Amniotic epithelial cell (primary cell): ENCODE data around the gene VPS35.

Source experiments
- DNase-seq: peaks from one replicate; pipeline ENCODE4 v3.0.0-alpha.2; 2010; ENCODE audit warnings: low read depth

The VPS35 gene

DNA sequence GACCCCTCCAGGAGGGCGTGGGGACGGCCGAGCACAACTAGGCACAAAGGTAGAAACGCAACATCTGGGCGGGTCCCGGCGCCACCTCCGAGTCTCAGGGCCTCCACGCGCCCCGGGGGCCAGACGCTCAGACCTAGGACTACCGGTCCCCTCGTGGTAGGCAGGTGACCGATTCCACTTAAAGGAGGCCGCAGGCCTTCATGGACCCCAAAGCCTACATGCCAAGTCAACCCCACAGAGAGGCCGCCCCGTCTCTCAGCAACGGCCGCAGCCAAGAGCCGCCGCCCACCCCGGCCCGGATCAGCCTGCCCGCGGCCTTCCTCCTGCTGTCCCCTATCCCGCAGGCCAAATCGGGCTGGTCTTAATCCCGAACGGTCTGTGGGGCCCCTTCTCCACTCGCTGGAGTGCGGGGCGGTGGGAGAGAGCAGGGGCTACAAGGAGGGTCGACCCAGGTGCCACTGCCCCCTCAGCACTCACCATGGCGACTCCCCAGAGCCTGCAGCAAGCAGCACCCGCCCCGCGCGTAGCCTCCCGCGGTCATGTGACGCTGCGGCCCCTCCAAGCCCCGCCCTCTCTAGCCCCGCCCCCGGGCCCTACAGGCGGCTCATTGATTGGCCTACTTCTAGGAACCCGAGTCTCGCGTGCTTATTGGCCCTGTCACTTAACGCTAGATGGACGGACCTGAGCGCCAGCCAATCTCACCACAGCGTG, at the start of gene VPS35:
Gene VPS35, minus strand, starts transcription at position 525 of the 711 bp plus-strand sequence. Its CDS starts 45 bp downstream, at position 480.
- DNase-seq, result peak; percentile 97

DNA sequence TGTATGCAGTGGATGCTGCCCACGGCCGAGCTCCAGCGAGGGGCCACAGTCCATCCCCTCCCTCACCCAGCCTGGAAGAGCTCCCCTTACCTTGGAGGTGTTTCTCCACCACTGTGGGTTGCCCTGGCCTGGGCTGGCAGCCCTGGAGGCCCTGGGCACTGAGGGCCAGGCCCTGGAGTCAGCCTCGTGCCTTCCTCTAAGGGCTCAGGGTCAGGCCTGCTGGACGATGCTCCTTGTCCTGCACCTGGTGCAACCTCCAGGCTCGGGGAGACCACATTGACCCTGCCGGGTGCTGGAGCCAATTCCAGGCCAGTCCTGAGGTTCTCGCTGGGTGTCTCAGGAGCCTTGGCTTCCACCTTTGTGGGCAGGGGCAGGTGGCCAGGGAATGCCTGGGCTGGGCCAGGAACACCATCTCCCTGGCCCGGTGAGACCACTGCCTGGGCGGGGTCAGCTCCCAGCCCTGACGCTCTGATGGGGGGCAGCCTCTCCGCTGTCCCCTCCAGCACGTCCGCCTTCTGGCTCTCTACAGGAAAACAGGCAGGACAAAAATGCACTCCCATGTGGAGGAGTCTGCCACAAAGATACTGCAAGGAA, 48.7 kb upstream of the VPS35 start:
- DNase-seq, result no peak

DNA sequence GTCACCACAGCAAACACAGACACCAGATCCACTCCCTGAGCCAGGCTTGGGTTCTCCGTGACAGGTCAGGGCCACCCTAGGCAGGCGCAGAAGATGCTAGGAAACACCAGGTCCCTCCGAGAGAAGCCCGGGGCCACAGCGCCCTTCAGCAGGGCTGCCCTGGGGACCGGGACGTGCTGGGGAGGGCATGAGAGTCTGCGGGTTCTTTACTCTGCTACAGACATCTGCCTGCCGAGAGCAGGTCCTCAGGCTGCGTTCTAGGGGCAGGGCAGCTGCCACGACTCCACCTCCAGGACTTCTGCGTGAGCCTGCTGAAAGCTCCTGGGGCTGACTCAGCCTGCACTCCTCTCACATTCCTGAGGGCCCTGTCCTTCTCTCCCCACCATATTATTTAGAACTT, 47.7 kb upstream of the VPS35 start:
- peak; percentile 39 for DNase-seq

GRCh38 chr16:46733319-46733830, 44.4 kb upstream of the VPS35 start:
- DNase-seq, result no peak

DNA sequence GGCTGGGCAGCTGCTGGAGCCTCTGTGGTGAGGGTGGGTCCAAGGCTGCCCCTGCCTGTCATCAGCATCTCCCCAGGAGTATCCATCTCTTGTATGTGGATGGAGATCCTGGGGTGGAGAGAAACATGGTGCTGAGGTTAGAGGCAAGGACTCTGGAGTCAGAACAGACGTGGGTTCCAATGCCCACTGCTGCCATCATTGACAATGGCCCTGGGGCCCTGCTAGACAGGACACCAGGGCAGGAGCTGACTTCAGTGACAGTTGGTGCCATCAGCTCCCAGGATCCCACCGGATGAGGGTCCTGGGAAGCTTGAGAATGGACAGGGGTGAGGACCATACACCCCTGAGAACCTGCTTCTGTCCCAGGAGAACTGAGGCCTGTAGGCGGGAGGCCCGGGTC, 43.6 kb upstream of the VPS35 start:
- no peak for DNase-seq

DNA sequence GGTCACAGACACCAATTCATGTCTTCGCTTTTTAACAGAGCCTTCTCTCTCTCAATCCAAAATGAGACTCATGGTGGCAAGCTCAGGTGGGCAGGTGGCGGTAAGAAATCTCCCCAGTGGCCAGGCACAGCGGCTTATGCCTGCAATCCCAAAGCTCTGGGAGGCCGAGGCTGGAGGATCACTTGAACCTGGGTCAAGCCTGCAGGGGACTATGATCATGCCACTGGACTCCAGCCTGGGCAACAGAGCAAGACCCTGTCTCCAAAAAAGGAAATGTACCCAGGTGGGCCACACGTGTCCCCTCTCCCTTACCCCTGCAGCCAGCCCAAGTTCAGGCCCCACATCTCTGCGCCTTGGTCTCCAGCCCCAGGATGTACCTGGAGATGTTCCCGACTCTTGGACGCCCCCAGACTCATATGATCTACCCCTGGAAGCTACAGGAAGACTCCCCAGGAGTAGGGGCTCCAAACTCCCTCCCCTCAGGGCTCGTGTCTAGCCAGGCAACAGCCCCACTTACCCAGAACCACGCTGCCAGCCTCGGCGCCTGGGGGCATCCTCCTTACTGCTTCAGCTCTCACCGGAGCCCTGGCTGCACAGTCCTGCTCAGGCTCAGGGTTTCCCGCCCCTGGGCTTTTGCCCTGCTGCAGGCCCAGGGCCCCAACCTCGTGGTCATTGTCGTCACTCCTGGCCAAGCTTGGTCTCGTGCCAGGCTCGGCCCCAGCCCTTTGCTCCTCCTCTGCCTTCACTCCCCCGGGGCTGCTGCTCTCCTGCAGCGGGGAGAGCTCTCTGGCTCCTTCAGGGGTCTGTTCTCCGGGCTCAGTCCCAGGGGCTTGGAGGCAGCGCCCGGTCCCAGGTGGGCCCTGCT, 42.9 kb upstream of the VPS35 start:
- no peak for DNase-seq

DNA sequence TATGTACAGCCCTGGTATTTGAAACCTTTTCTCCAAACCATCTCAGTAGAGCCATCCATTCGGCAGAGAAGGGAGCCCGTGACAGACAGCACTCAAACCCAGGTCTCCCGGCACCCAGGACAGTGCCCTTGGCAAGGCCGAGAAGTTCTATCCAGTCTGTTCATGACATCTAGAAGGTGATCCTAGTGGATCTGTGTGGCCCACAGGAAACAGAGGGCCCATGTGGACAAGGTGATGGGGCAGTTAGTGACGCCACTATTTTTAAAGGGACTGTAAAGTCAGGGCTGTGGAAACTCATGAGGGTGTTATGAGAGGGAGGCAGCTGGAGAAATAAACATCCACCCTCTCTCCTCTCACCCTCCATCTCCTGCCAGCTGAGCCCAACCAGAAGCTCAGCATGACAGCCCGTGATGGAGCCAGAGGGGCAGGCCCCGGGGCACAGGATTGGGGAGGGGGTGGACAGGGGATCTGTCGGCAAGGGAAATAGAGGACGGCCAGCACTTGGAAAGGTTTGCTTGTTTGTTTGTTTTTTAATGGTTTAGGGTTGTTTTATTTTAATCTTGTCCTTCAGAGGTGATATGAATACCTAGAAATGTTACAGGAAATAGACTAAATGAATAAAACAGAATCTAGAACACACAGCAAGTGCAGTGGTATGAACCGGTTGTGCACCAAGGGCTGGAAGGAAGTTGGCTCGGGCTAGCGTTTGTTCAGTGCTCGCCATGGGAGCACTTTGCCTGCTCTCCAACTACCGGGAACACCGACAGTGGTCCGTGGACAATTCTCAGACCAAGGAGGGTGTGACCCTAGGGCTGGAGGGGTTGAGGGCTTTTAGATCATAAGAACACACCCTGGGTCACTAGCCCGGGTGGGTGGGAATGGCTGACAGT, 42.1 kb upstream of the VPS35 start:
- DNase-seq, result no peak

- no peak for DNase-seq
Measured at GRCh38 chr16:46730126-46730525, 41.1 kb upstream of the VPS35 start.

- DNase-seq, result no peak
Measured at GRCh38 chr16:46729326-46729995, 40.5 kb upstream of the VPS35 start.

- no peak for DNase-seq
Measured at GRCh38 chr16:46728806-46729205, 39.8 kb upstream of the VPS35 start.

DNA sequence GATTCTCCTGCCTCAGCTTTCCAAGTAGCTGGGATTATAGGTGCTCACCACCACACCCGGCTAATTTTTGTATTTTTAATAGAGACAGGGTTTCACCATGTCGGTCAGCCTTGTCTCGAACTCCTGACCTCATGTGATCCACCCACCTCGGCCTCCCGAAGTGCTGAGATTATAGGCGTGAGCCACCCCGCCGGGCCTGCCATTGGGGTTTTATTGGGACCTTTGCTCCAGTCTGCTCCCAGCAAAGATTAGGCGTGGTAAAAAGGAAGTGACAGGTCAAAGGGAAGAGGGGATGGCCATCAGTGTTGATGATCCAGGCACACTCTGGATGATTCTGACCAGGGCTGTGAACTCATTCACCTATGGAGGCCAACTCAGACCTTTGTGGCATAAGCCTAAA, 38.7 kb upstream of the VPS35 start:
- DNase-seq, result no peak

GRCh38 chr16:46727184-46727583, 38.2 kb upstream of the VPS35 start:
- no peak for DNase-seq

DNA sequence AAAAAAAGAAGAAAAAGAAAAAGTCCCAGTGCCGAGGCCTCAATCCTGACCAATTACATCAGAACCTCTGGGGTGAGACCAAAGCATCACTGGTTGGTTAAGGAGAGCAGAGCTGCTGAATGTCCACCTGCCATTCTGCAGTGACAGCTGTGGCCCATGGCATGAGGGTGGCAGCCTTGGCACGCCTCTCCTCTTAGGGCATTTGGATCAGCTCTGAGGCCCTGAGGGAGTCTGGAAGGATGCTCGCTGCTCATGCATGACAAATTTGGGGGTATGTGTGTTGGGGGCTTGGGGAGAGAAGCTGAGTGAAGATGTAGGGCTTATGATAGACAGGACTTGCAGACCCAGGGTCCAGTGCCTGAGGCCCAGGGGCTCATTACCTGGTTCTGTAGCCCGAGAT, 32.9 kb upstream of the VPS35 start:
- no peak for DNase-seq

DNA sequence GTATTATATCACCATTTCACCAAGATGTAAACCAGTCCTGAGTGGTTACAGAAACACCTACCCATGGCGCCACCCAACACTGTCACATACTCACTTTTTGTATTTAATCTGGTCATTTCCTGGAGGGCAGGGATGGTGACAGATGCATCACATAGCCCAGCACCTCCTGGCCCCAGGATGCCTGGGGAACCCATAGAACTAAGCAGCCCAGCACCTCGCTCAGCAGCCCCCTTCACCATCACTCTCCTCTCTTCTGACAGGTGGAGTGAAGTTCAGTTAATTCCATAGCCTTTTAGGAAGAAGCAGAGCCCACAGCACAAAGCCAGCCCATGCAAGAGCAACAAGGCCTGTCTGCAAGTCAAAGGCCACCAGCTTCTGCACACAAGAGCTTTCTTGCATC, 31.6 kb upstream of the VPS35 start:
- DNase-seq, result no peak

DNA sequence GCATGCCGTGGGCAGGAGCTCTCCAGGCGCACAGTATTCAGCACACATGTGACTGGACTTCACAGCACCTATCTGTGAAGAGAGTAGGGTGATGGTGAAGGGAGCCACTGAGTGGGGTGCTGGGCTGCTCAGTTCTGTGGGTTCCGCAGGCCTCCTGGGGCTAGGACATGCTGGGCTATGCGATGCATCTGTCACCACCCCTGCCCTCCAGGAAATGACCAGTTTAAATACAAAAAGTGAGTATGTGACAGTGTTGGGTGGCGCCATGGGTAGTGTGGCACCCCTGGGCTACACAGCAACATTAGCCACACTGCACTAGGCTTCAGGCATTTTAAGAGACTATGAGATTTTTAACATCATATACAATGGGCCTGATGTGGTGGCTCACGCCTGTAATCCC, 30.6 kb upstream of the VPS35 start:
- no peak for DNase-seq

DNA sequence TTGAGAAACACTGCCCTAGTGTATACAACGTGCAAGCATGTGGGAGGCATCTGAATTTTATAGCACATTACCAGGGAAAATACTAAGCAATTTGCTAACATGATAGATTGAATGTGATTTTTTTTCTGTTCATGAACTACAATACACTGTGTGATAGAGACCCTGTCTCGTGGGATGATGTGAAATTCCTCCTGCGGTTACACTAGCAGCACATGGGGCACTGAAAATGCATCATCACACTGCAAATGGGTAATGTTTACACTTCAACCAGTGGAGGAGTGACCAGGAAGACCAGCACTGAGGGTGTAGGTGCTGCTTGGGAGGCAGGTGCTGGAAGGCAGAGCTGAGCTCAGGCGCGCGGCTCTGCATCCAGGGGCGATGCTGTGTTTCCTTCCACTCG, 29.2 kb upstream of the VPS35 start:
- no peak for DNase-seq

DNA sequence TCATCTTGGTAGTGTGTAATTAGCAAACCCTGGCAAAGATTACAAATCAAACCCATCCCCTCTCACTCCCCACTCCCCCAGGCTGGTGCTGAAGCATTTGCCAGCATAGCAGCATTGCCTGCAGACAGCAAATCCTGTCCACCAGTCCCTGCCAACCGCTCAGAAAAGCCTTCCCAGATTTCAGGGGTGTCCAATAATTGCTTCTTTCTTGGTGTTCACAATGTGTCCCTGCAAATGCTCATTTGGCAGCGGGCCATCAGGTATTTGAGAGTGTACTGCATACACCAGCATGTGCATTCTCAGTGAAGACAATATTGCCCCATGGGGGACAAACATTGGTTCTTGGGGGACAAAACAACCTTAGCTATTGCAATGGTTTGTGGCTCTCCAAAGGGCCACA, 28.7 kb upstream of the VPS35 start:
- no peak for DNase-seq

DNA sequence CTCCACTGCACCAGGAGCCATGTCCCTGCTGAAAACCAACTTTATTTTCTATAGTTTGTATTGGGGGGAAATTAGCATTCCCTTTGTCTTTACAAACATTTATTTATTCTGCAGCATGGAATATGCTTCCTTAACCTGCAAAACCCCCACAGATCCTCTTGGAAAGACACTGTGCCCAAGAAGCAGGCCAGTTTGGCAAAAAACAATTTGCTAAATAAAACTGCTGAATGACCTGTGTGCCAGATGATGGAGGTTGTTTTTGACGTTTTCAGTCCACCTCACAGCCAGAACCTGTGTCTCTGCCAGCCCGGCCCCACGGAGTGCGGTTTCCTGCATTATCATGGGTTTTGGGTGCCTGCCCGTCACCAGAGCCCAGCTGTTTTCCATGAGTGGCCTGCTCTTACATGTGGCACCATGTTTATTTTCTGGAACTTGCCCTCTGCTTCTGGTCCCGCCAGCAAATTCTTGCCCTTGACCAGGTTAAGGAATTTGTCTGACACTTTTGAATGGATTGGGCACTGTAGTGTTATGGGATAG, 26.9 kb upstream of the VPS35 start:
- DNase-seq, result no peak

- no peak for DNase-seq
Measured at GRCh38 chr16:46714797-46715591, 26.0 kb upstream of the VPS35 start.

GRCh38 chr16:46713634-46714033, 24.7 kb upstream of the VPS35 start:
- DNase-seq, result no peak
